Measurements from ENCODE around the gene PLAGL2. TPM values are rescaled to one million over a fixed set of nuclear protein-coding genes. Genes with fewer than 3 reads are reported as not detected.
"Not testable (repeated sequence)": the region's sequence is repeated elsewhere in the genome, so short reads cannot be mapped to it uniquely, and the experiment has no call there.

The PLAGL2 gene
- polyA plus RNA-seq, 3 donors: 19.2 to 21.5 (median 19.4) TPM

- DNase-seq (ENCODE audit: low read depth in 3 of 3, low spot score in 2 of 3): no peak
Observed at GRCh38 chr20:32205843-32206759, 1.4 kb downstream of the PLAGL2 start.

- no peak for DNase-seq (ENCODE audit: low read depth in 3 of 3, low spot score in 2 of 3)
Observed at GRCh38 chr20:32205110-32205842, 2.3 kb downstream of the PLAGL2 start.

GRCh38 chr20:32204205-32205109, 3.1 kb downstream of the PLAGL2 start:
- no peak for DNase-seq (ENCODE audit: low read depth in 3 of 3, low spot score in 2 of 3)

DNA sequence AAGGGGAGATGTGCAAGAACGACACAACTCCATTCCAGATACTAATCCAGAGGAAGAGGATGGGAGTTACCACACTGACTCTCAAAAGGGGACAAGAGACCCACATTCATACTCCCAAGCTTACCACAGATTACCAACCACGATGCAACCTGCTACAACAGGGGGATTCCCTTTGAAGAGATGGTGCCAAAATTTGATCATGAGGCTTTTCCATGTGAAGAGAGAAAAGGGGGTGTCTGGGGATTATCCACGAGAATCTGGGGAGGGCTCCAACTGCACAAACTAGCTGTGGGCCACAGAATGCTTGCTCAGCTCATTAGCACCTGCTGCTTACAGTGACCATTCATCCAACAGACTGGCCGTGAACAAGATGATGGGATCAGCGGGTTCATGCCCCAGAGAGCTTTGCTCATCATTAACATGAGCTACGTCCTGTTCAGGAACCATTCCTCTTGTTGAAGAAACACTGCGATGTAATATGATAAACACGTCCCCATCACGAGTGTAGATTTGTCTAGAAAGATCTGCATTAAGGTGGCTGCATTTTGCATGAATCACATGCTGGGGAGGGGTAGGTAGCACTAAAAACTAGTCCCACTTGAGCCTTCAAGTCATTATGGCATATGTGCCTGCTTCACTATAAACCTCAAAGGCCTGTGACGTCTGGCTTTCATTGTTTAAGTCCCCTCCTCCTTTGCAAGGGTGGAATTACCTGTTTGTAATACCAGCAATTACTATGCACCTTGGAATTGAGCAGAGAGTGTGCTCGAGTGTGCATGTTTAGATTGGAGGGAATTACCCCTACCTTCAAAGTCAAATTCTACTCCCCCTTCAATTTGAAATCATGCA, 4.0 kb downstream of the PLAGL2 start:
- DNase-seq (ENCODE audit: low read depth in 3 of 3, low spot score in 2 of 3): no peak

GRCh38 chr20:32201977-32202363, 5.6 kb downstream of the PLAGL2 start:
- no peak for DNase-seq (ENCODE audit: low read depth in 3 of 3, low spot score in 2 of 3)

- no peak for DNase-seq (ENCODE audit: low read depth in 3 of 3, low spot score in 2 of 3)
Observed at GRCh38 chr20:32201296-32201976, 6.1 kb downstream of the PLAGL2 start.

- DNase-seq (ENCODE audit: low read depth in 3 of 3, low spot score in 2 of 3): no peak
Observed at GRCh38 chr20:32199006-32199405, 8.5 kb downstream of the PLAGL2 start.

- not testable (repeated sequence) for DNase-seq (ENCODE audit: low read depth in 3 of 3, low spot score in 2 of 3)
Observed at GRCh38 chr20:32197136-32197535, 10.4 kb downstream of the PLAGL2 start.

GRCh38 chr20:32196613-32197012, 10.9 kb downstream of the PLAGL2 start:
- not testable (repeated sequence) for DNase-seq (ENCODE audit: low read depth in 3 of 3, low spot score in 2 of 3)

DNA sequence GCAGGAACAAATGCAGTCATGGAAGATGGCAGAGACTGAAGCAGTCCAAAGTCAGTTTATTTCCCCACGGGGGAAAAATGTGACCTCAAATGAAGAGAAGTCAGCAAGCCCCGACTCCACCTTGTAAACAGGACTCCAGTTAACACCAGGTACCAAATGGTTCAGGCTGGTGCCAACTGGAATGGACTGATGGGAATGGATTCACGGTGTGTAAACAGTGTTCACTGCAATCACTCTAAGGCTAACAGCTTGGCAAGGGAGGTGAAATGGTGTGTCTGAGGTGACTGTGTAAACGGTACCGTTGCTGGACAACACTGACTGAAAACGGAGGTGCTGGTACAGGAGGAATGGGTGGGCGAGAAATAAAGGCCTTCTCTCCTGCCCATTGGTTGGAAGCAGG, 12.0 kb downstream of the PLAGL2 start:
- no peak for DNase-seq (ENCODE audit: low read depth in 3 of 3, low spot score in 2 of 3)

GRCh38 chr20:32193996-32194395, 13.5 kb downstream of the PLAGL2 start:
- no peak for DNase-seq (ENCODE audit: low read depth in 3 of 3, low spot score in 2 of 3)

- not testable (repeated sequence) for DNase-seq (ENCODE audit: low read depth in 3 of 3, low spot score in 2 of 3)
Observed at GRCh38 chr20:32193336-32193735, 14.2 kb downstream of the PLAGL2 start.

GRCh38 chr20:32192698-32193097, 14.8 kb downstream of the PLAGL2 start:
- DNase-seq (ENCODE audit: low read depth in 3 of 3, low spot score in 2 of 3): no peak

DNA sequence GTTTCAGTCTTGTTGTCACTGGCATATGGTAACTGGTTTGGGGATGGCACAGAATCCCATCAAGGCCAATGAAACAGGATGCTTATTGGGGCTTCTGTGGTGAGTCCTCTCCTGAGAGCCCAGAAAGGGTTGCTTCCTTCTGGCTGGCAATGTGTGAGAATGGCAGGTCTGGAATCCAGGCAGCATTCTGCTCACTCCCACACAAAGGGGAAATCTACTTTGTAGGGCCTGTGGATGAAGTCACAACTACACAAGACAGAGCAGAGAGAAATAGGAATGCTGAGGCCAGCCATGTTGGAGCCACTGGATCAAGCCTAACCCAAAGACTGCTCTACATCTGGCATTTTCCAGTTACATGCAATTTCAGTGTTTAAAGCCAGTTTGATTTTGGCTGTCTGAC, 15.7 kb downstream of the PLAGL2 start:
- DNase-seq (ENCODE audit: low read depth in 3 of 3, low spot score in 2 of 3): no peak

GRCh38 chr20:32191422-32191821, 16.1 kb downstream of the PLAGL2 start:
- DNase-seq (ENCODE audit: low read depth in 3 of 3, low spot score in 2 of 3): no peak

DNA sequence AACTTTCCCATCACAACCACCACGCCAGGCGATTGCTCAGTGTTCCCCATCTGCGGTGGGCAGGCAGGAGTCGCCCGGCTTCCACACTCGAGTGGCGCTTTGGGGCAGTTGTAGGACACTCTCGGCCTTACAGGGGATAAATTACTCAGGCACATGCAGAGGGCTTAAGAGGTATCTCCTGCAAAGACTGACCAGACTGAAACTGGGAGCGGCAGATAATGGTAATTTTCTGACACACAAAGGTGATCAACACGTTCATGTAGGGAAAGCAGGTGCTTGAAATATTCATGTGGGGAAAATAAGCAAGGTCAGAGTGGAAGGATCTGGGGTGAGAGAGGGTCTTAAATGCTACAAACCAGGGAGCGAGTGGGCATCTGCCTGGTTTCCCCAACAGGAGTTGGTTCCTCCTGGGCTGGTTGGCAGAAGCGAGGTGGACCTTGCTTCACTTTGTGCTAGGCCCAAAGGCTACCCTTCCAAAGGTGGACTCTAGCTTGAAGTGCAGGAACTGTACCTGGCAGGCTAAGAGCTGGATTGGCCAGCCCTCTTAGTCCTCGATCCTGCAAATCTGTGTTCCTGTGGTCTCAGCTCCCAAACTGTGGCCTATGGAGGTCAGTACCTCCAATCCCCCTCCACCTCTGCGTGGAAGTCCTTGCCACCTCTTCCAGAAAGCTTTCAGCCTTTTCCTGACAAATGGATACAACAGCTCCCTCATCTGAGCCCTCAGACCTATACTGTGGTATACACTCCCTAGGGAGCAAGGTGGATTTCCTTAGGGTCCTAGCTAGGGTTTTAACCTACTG, 16.7 kb downstream of the PLAGL2 start:
- no peak for DNase-seq (ENCODE audit: low read depth in 3 of 3, low spot score in 2 of 3)

GRCh38 chr20:32189691-32190615, 17.6 kb downstream of the PLAGL2 start:
- DNase-seq (ENCODE audit: low read depth in 3 of 3, low spot score in 2 of 3): peak in 1 of 3 donors; percentile 50

DNA sequence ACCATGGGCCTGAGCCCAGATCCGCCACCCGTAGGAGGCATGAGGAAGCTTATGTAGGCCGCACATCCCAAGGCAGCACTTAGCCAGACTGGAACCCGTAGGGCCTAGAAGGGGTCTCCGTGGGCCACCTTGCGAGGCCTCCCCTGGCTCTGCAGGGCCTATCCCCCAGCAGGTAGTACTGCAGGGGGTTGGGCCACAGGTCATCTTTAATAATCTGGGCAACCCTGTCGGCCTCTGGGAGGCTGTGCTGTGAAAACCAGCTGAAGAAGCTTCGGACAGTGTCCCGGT, 18.5 kb downstream of the PLAGL2 start:
- no peak for DNase-seq (ENCODE audit: low read depth in 3 of 3, low spot score in 2 of 3)

Measured in right renal cortex interstitium (tissue), 3 donors.